ENCODE measurements around the gene ITIH2.
"Not testable (repeated sequence)": the region's sequence is repeated elsewhere in the genome, so short reads cannot be mapped to it uniquely, and the experiment has no call there.

The ITIH2 gene, protein sequence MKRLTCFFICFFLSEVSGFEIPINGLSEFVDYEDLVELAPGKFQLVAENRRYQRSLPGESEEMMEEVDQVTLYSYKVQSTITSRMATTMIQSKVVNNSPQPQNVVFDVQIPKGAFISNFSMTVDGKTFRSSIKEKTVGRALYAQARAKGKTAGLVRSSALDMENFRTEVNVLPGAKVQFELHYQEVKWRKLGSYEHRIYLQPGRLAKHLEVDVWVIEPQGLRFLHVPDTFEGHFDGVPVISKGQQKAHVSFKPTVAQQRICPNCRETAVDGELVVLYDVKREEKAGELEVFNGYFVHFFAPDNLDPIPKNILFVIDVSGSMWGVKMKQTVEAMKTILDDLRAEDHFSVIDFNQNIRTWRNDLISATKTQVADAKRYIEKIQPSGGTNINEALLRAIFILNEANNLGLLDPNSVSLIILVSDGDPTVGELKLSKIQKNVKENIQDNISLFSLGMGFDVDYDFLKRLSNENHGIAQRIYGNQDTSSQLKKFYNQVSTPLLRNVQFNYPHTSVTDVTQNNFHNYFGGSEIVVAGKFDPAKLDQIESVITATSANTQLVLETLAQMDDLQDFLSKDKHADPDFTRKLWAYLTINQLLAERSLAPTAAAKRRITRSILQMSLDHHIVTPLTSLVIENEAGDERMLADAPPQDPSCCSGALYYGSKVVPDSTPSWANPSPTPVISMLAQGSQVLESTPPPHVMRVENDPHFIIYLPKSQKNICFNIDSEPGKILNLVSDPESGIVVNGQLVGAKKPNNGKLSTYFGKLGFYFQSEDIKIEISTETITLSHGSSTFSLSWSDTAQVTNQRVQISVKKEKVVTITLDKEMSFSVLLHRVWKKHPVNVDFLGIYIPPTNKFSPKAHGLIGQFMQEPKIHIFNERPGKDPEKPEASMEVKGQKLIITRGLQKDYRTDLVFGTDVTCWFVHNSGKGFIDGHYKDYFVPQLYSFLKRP

GRCh38 chr10:7703140-7703539 is at the start of gene ITIH2:
TSS of gene ITIH2 (plus strand) at chr10:7703316. CDS start at chr10:7703435, 119 bp downstream.
- DNase-seq (ENCODE audit: low read depth), result no peak

GRCh38 chr10:7657079-7657478 is 46.0 kb upstream of the ITIH2 start:
- DNase-seq (ENCODE audit: low read depth), result not testable (repeated sequence)

- no peak for DNase-seq (ENCODE audit: low read depth)
These were observed 45.6 kb upstream of the ITIH2 start for GRCh38 chr10:7657552-7657951.

DNA sequence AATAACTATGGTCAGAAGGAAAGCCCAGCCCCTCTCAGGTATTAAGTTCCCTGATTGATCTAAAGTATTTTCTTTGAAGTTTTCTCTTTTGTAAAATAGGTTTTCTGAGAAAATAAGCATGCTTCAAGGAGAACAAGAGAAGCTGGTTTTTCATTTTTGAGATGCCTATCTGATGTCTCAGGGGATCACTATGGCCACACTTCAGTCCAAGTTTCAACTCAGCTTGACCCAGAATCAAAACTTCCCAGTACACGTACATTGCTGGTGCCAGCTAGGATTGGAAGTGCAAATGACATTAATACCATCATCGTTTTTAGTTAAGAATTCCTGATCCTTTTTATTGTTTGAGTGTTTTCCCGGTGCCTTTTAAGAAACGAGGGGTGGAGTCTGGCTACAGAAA is 43.6 kb upstream of the ITIH2 start:
- DNase-seq (ENCODE audit: low read depth), result no peak

GRCh38 chr10:7662522-7662921 is 40.6 kb upstream of the ITIH2 start:
- no peak for DNase-seq (ENCODE audit: low read depth)

DNA sequence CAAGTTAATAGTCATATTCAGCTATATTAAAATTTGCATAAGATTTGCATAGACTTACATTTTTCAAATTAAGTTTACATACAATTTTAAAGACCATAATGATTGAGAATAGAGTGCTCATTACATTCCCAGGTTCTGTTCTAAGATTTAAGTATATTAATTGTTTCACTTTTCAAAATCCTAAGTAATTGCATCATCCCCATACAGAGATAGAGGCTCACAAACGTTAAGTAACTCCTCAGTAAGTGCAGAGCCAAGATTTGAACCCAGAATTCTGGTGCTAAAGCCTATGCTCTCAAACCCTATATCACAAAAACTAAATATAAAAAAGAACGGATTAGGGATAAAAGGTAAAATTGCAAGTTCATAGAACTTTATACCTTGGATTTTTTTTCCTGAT is 38.4 kb upstream of the ITIH2 start:
- DNase-seq (ENCODE audit: low read depth), result no peak

- no peak for DNase-seq (ENCODE audit: low read depth)
These were observed 37.3 kb upstream of the ITIH2 start for GRCh38 chr10:7665767-7666166.

DNA sequence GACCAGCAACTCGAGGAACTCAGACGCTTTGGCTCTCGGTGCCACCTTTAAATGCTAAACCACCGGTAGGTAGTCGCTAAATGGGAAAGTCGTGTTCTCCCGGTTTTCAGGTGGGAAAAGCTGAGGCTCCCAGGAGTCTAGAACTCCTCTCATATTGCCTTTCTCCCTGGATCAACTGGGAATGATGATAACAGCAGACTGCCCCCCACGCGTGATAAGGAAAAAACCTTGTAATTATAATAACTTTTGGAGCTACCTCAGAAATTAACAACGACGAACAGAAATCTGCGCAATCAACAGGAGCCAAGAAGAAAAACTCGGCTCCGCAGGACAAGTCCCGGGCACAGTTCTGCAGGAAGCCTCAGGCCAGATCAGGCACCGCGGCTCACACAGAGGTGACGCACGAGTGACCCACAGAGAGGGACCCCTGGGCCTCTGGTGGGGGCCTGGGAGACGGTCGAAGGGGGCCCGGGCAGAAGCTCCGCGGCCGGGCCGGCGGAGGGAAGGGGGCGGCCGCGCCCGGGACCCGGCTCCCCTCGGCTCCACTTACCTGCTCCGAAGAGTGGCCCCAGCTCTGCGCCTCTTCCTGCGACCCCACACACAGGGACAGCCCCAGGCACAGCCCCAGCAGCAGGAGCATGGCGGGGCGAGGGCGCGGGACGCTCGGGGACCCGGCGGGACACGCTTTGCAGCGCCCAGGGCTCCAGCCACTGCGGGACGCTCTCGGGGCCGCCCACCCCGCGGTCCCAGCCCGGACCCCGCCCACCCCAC is 36.7 kb upstream of the ITIH2 start, which contains the start of gene ITIH5:
TSS of gene ITIH5 (minus strand) at position 714 of the 771 bp plus-strand sequence. CDS start at position 640, 74 bp downstream.
- DNase-seq (ENCODE audit: low read depth), result no peak

- DNase-seq (ENCODE audit: low read depth), result no peak
These were observed 35.6 kb upstream of the ITIH2 start for GRCh38 chr10:7667262-7668141.

- no peak for DNase-seq (ENCODE audit: low read depth)
These were observed 33.0 kb upstream of the ITIH2 start for GRCh38 chr10:7670157-7670556.

DNA sequence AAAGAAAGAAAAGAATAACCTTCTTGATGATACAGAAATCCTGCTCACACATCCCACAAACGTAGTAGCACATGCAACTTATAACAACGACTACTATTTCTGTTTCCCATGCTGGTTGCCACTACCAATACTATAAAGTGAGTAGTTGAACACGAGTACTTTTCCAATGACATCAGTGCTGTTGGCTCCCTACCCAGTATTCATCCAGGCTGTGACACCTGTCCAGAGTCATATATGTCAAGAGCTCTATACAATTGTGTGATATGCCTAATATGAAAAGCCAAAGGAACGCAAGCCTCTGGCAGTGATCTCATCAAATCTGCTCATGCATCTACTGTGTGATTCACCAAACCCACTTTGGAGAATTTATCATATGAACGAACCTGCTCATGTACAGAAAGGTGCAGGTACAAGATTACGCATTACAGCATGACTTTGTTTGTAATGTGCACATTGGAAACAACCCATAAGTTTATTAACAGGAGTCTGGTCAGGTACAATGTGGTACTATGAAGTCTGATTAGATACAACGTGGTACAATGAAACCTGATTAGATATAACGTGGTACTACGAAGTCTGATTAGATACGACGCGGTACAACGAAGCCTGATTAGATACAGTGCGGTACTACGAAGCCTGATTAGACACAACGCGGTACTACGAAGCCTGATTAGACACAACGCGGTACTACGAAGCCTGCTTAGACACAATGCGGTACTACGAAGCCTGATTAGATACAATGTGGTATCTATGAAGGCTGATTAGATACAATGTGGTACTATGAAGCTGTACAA is 30.6 kb upstream of the ITIH2 start:
- DNase-seq (ENCODE audit: low read depth), result no peak

DNA sequence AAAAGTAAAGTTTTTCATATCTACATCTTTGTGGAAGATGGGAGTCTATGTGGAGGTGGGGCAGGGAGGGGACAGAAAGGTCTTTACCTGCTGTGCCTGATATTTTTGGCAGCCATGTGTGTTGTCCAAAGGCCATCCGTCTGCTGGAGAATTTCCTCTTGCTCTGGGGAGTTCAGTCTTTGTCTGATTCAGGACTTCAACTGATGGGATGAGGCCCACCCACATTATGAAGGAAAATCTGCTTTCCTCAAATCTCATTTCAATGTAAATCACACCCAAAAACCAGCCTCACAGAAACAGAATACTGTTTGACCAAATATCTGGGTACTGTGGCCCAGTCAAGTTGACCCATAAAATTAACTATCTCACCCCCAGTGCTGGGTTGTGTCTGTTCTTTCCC is 23.9 kb upstream of the ITIH2 start:
- no peak for DNase-seq (ENCODE audit: low read depth)

GRCh38 chr10:7680078-7680477 is 23.0 kb upstream of the ITIH2 start:
- not testable (repeated sequence) for DNase-seq (ENCODE audit: low read depth)

- DNase-seq (ENCODE audit: low read depth), result no peak
These were observed 16.6 kb upstream of the ITIH2 start for GRCh38 chr10:7686351-7687171.

DNA sequence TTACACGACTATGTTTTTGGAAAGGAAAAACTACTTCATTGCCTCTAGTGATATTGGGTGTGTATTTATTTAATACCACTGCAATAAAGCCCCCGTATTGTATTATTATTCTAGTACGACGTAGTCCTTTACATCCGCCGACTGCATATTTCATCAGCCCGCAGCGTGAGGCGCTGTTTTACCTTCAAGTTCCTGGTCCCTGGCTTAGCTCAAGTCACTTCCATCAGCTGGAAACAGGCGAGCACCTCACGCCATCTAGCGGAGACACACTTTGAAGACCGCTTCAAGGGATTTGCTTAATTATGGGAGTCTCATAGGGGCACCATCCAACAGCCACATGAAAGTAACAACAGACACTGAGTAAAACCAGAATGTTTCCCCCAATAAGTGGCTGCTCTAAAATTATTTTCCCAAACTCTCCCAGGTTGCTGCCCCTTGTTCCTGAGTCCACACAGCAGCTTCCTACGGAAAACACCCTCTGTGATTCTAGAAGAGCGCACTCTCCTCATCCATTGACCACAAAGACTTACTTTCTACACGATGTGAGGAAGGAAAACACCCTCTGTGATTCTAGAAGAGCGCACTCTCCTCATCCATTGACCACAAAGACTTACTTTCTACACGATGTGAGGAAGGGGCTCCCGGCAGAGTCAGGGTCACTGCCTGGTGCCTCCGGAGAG is 15.7 kb upstream of the ITIH2 start:
- peak; percentile 39 for DNase-seq (ENCODE audit: low read depth)

DNA sequence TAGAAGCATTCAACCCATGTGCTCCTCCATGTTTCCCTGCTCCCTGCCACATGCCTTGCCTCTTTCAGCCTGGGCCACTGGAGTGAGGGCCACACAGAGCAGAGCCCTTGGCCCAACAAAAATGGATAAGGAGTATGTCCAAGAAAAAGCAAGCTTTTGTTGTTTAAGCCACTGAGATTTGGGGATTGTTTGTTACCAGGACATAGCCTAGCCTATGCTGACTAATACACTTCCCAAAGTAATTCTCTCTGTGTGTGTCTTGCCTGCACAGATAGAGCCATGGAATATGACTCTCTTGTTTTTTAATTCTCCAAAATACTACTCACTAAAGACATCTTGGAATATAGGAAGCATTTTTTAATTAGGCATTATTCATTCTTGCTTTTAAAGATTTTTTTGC is 13.5 kb upstream of the ITIH2 start:
- DNase-seq (ENCODE audit: low read depth), result no peak

DNA sequence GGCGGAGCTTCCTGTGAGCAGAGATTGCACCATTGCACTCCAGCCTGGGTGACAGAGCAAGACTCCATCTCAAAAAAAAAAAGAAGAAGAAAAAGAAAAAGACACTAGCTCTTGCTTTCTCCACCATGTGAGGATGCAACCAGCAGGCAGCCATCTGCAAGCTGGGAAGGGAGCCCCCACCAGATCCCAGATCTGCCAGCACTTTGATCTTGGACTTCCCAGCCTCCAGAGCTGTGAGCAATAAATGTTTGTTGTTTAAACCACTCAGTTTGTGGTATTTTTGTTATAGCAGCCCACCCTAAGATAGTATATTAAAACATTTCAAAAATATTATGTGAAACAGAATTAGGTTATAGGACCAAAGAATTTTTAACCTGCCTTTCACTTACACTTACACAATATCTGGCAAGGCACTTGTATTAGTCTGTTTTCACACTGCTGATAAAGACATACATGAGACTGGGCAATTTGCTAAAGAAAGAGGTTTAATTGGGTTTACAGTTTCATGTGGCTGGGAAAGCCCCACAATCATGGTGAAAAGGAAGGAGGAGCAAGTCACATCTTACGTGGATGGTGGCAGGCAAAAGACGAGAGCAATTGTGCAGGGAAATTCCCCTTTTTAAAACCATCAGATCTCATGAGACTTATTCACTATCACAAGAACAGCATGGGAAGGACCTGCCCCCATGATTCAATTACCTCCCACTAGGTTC is 12.1 kb upstream of the ITIH2 start:
- DNase-seq (ENCODE audit: low read depth), result not testable (repeated sequence)

DNA sequence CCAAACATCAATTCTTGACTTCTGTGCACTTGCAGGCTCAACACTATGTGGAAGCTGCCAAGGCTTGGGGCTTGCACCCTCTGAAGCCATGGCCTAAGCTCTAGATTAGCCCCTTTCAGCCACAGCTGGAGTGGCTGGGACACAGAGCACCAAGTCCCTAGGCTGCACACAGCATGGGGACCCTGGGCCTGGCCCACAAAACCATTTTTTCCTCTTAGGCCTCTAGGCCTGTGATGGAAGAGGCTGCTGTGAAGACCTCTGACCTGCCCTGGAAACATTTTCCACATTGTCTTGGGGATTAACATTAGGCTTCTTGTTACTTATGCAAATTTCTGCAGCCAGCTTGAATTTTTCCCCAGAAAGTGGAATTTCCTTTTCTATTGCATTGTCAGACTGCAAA is 10.7 kb upstream of the ITIH2 start:
- DNase-seq (ENCODE audit: low read depth), result not testable (repeated sequence)

Data from HS-5 (cell line).